H1 (cell line): ENCODE data around the gene PTGES3L. TPM values are rescaled to one million over a fixed set of nuclear protein-coding genes. Genes with fewer than 3 reads are reported as not detected.

ENCODE experiments used
- CTCF ChIA-PET: fragments of 300-600 bp; sonication (Branson Sonifier 250); formaldehyde crosslinking; loops from one replicate; lab custom pipeline; 2021; ENCODE audit not compliant: partially characterized antibody; lab: Charles Lee
- POLR2A ChIA-PET: fragments of 300-600 bp; sonication (Branson Sonifier 250); formaldehyde crosslinking; loops from one replicate; lab custom pipeline; 2021; ENCODE audit warnings: inconsistent platforms; ENCODE audit not compliant: partially characterized antibody; lab: Charles Lee
- DNase-seq, 2 experiments: peaks; one replicate each; pipeline versions ENCODE4 v3.0.0 to v3.0.0-alpha.2; 2010 to 2022; ENCODE audit warnings: low spot score in 2 of 2, low read depth in 1 of 2, mixed read lengths in 1 of 2
- FAIRE-seq: peaks from 2 replicates; lab custom pipeline; 2011; peaks lifted over from hg19 to GRCh38; lab: Jason Lieb, UNC
- H2AFZ ChIP-seq: 2 replicates; pipeline ENCODE4 v1.8.1; 2012; ENCODE audit warnings: low read length, inconsistent platforms
- H2AK5ac ChIP-seq: 2 replicates; pipeline ENCODE4 v1.6.1; 2013; ENCODE audit warnings: low read depth, low read length
- H2BK120ac ChIP-seq: replicated peaks from 2 replicates; pipeline ENCODE3; 2013; ENCODE audit warnings: low read depth, low read length, inconsistent platforms
- H2BK12ac ChIP-seq: 2 replicates; pipeline ENCODE4 v1.6.1; 2013; ENCODE audit warnings: low read depth, low read length
- H2BK15ac ChIP-seq: 2 replicates; pipeline ENCODE4 v1.6.1; 2013; ENCODE audit warnings: low read length
- H2BK20ac ChIP-seq: 2 replicates; pipeline ENCODE4 v1.6.1; 2013; ENCODE audit warnings: low read length
- H2BK5ac ChIP-seq: 2 replicates; pipeline ENCODE4 v1.6.1; 2013; ENCODE audit warnings: low read depth, low read length
- H3K14ac ChIP-seq: 2 replicates; pipeline ENCODE4 v1.6.1; 2013; ENCODE audit warnings: inconsistent platforms; ENCODE audit not compliant: insufficient read length
- H3K18ac ChIP-seq: 2 replicates; pipeline ENCODE4 v1.6.1; 2013; ENCODE audit warnings: low read length; ENCODE audit errors: extremely low read depth
- H3K23ac ChIP-seq: 2 replicates; pipeline ENCODE4 v1.6.1; 2013; ENCODE audit warnings: inconsistent platforms; ENCODE audit not compliant: insufficient read length
- H3K23me2 ChIP-seq: 2 replicates; pipeline ENCODE4 v1.6.1; 2013; ENCODE audit warnings: low read depth, low read length
- H3K27ac ChIP-seq: 2 replicates; pipeline ENCODE4 v1.6.1; 2011; ENCODE audit warnings: low read depth, low read length, inconsistent platforms
- H3K27me3 ChIP-seq, 4 experiments: replicated peaks in 1 of 4; 1 replicate in 1 of 4; 2 replicates in 3 of 4; pipeline versions ENCODE4 v1.6.1 to v1.8.1; 2011 to 2013; ENCODE audit warnings: low read length in 3 of 4, mild to moderate bottlenecking in 3 of 4, inconsistent platforms in 2 of 4, mixed read lengths in 2 of 4, moderate library complexity in 1 of 4; ENCODE audit not compliant: control insufficient read depth in 3 of 4, insufficient read depth in 3 of 4; ENCODE audit errors: extremely low read depth in 1 of 4
- H3K36me3 ChIP-seq, 4 experiments: 2 replicates each; pipeline versions ENCODE4 v1.6.1 to v1.8.1; 2011 to 2013; ENCODE audit warnings: mild to moderate bottlenecking in 4 of 4, low read length in 3 of 4, moderate library complexity in 2 of 4, control low read depth in 1 of 4, inconsistent platforms in 1 of 4; ENCODE audit not compliant: insufficient read depth in 4 of 4, control insufficient read depth in 2 of 4
- H3K4ac ChIP-seq: replicated peaks from 2 replicates; pipeline ENCODE3; 2013; ENCODE audit warnings: low read length, low read depth, mixed read lengths, inconsistent platforms; ENCODE audit not compliant: insufficient read length
- H3K4me1 ChIP-seq, 4 experiments: replicated peaks in 1 of 4; 1 replicate in 1 of 4; 2 replicates in 3 of 4; pipeline versions ENCODE4 v1.6.1 to v1.8.1; 2011 to 2013; ENCODE audit warnings: low read length in 3 of 4, inconsistent platforms in 2 of 4, mixed read lengths in 1 of 4; ENCODE audit not compliant: insufficient read depth in 4 of 4, control insufficient read depth in 3 of 4
- H3K4me2 ChIP-seq, 2 experiments: 2 replicates each; pipeline versions ENCODE4 v1.6.1 to v1.8.1; 2011 to 2013; ENCODE audit warnings: low read depth in 2 of 2, low read length in 2 of 2, control low read depth in 1 of 2, inconsistent platforms in 1 of 2, mild to moderate bottlenecking in 1 of 2; ENCODE audit not compliant: insufficient read depth in 1 of 2
- H3K4me3 ChIP-seq, 4 experiments: fragments of 200-600, 300-600 bp in 1 of 4; sonication (generic), shearing (Covaris generic), sonication (Bioruptor Twin) in 1 of 4; 2 replicates each; pipeline versions ENCODE4 v1.5.1 to v1.8.1; 2011 to 2016; ENCODE audit warnings: low read length in 4 of 4, low read depth in 3 of 4, control low read depth in 2 of 4, inconsistent platforms in 2 of 4, mild to moderate bottlenecking in 2 of 4, mixed read lengths in 1 of 4, moderate library complexity in 1 of 4; ENCODE audit not compliant: insufficient read depth in 2 of 4; ENCODE audit errors: extremely low read depth in 1 of 4
- H3K56ac ChIP-seq: replicated peaks from 2 replicates; pipeline ENCODE3; 2013; ENCODE audit warnings: low read depth, mild to moderate bottlenecking, mixed read lengths, low read length, inconsistent platforms; ENCODE audit not compliant: insufficient read length
- H3K79me1 ChIP-seq: 2 replicates; pipeline ENCODE4 v1.6.1; 2013; ENCODE audit warnings: low read depth, low read length, control low read depth
- H3K79me2 ChIP-seq, 2 experiments: 2 replicates each; pipeline versions ENCODE4 v1.6.1 to v1.8.1; 2012 to 2013; ENCODE audit warnings: low read length in 2 of 2, mild to moderate bottlenecking in 2 of 2, inconsistent platforms in 1 of 2; ENCODE audit not compliant: insufficient read depth in 2 of 2, control insufficient read depth in 1 of 2
- H3K9ac ChIP-seq, 4 experiments: replicated peaks in 1 of 4; 1 replicate in 1 of 4; 2 replicates in 3 of 4; pipeline versions ENCODE4 v1.6.1 to v1.8.1; 2011 to 2013; ENCODE audit warnings: low read depth in 3 of 4, low read length in 3 of 4, control low read depth in 2 of 4, mild to moderate bottlenecking in 2 of 4, moderate library complexity in 2 of 4, inconsistent platforms in 1 of 4; ENCODE audit errors: extremely low read depth in 1 of 4
- H3K9me3 ChIP-seq, 2 experiments: 2 replicates each; pipeline versions ENCODE4 v1.6.1 to v1.8.1; 2012 to 2013; ENCODE audit warnings: mild to moderate bottlenecking in 2 of 2, moderate library complexity in 2 of 2, control low read depth in 1 of 2, inconsistent platforms in 1 of 2, low read depth in 1 of 2, low read length in 1 of 2, mixed read lengths in 1 of 2; ENCODE audit not compliant: insufficient read depth in 2 of 2
- H4K20me1 ChIP-seq, 2 experiments: replicated peaks in 1 of 2; 2 replicates each; pipeline versions ENCODE3 to v1.8.1; 2011 to 2013; ENCODE audit warnings: inconsistent platforms in 2 of 2, low read length in 2 of 2, mild to moderate bottlenecking in 1 of 2; ENCODE audit not compliant: insufficient read depth in 2 of 2, control insufficient read depth in 1 of 2
- H4K5ac ChIP-seq: 2 replicates; pipeline ENCODE4 v1.6.1; 2013; ENCODE audit warnings: low read length, low read depth, mixed read lengths, inconsistent platforms; ENCODE audit not compliant: insufficient read length
- H4K8ac ChIP-seq: 2 replicates; pipeline ENCODE4 v1.8.0; 2013; ENCODE audit warnings: mild to moderate bottlenecking, moderate library complexity, low read length, inconsistent platforms; ENCODE audit not compliant: insufficient read depth; ENCODE audit errors: extremely low read depth
- H4K91ac ChIP-seq: replicated peaks from 2 replicates; pipeline ENCODE3; 2013; ENCODE audit warnings: low read length, mixed read lengths, inconsistent platforms; ENCODE audit not compliant: insufficient read length
- CBX5 ChIP-seq: fragments of 300-800, 300-1000 bp; sonication (generic); IDR thresholded peaks from 2 replicates; pipeline ENCODE4 v1.7.1; 2016; ENCODE audit warnings: antibody characterized with exemption, low read length, low read depth
- E2F6 ChIP-seq: IDR thresholded peaks from 2 replicates; pipeline ENCODE4 v1.6.1; 2012; ENCODE audit warnings: inconsistent platforms
- WGBS, 2 experiments: shearing (Covaris generic) in 1 of 2; methylation state at CpG; one replicate each; pipeline versions ENCODE4 v1.1.6 to v1.1.7; 2013 to 2015; ENCODE audit warnings: low lambda C conversion rate in 2 of 2, mixed read lengths in 2 of 2, inconsistent platforms in 1 of 2, low coverage in 1 of 2, missing lambda C conversion rate in 1 of 2; ENCODE audit not compliant: insufficient replicate concordance in 2 of 2, insufficient coverage in 1 of 2, insufficient read length in 1 of 2; ENCODE audit errors: extremely low coverage in 1 of 2, missing lambda C conversion rate in 1 of 2; 5-methylcytosine and 5-hydroxymethylcytosine counted together
- polyA plus RNA-seq, 7 experiments: library from polyadenylated mRNA; depleted of rRNA in 3 of 7; stranded (reverse) in 5 of 7; unstranded in 2 of 7; fragments of >200 nt in 5 of 7; fragments of 200-250 nt in 2 of 7; gene quantifications; 1 replicate in 5 of 7; 2 replicates in 1 of 7; 4 replicates in 1 of 7; pipeline versions ENCODE4 v1.2.1 to v1.2.3, GENCODE V29; 2011 to 2013; ENCODE audit warnings: missing spikeins in 2 of 7, mixed read lengths in 2 of 7
- total RNA-seq: library from RNA; stranded (reverse); fragmentation: NEBNext Ultra II Directional; extraction: Animal tissue kit (Norgen Biotek cat#: 25700); gene quantifications from 2 replicates; pipeline ENCODE4 v1.2.1, GENCODE V29; 2021

Gene PTGES3L
- total and polyA plus RNA-seq, 2 of the 8 experiments (the other 6 are each of a cell fraction or from before 2014, with no cell fraction given), result 3.0 to 3.6 TPM

- no peak overlapping the region for H2BK120ac ChIP-seq
- POLR2A ChIA-PET, result interaction anchor here (1.1 to 7.5 kb wide), 7 partner anchors 11 to 300 kb away, joined by 3 to 104 read pairs (median 4); partner anchors contain the start of genes IFI35, RPL27 and TMEM106A
- peaks cover 20% of the 10 kb centered on the region for H3K79me1 ChIP-seq
- FAIRE-seq (no peak), DNase-seq (no peak)
- H2BK15ac ChIP-seq, result no peak overlapping the region
- peaks cover 0 to 29% of the 10 kb centered on the region in 2 experiments; a peak in 3 of 4 replicates for H3K79me2 ChIP-seq
- H3K14ac ChIP-seq, result no peak overlapping the region
- peaks cover 6 to 39% (median 12%) of the 10 kb centered on the region in 4 experiments; a peak in 7 of 8 replicates for H3K36me3 ChIP-seq
- no peak overlapping the region for H3K23ac ChIP-seq
- no peak overlapping the region for H2AK5ac ChIP-seq
- no peak overlapping the region for H2BK20ac ChIP-seq
- CTCF ChIA-PET, result no interaction called here
- no peak overlapping the region for H4K8ac ChIP-seq
- H2BK5ac ChIP-seq, result 0 out of 2 replicates have a peak overlapping the region, but pooled peaks have one; percentile 54
- peaks cover 6 to 18% (median 12%) of the 10 kb centered on the region in 4 experiments for H3K4me1 ChIP-seq
- no peak overlapping the region for H2BK12ac ChIP-seq
- no peaks in the 10 kb centered on the region for H3K9me3 ChIP-seq
- no peak overlapping the region for H3K4me3 ChIP-seq
- H3K4me2 ChIP-seq, result no peak overlapping the region
- no peak overlapping the region for H3K4ac ChIP-seq
- H3K23me2 ChIP-seq, result no peaks in the 10 kb centered on the region; the same call in 1 of the 2 replicates
- H3K56ac ChIP-seq, result no peak overlapping the region
- H4K5ac ChIP-seq, result no peak overlapping the region
- peak overlapping the region; percentile 21; the same call in 1 of the 2 replicates for H3K27ac ChIP-seq
- H3K18ac ChIP-seq, result no peak overlapping the region
- 0 out of 7 replicates have a peak overlapping the region, but pooled peaks of 1 of the 4 experiments have one; percentile 35 for H3K9ac ChIP-seq
- peaks cover 12% of the 10 kb centered on the region in 2 experiments for H4K20me1 ChIP-seq
- H3K27me3 ChIP-seq, result no peaks in the 10 kb centered on the region
- no peak overlapping the region for H2AFZ ChIP-seq
- WGBS, 2 experiments, result 86% methylated on average over 9 of the region's 9 CpGs; no CpG with 5 or more reads in 1 of the 2 experiments
- no peak overlapping the region for H4K91ac ChIP-seq
- TF ChIP-seq E2F6 (no peak), CBX5 (no peak)
These were observed 35.7 kb upstream of the PTGES3L start for GRCh38 chr17:43015579-43015978.
